Thyroid gland (tissue), 4 donors: ENCODE results near the gene PNMA5. TPM values are rescaled to one million over a fixed set of nuclear protein-coding genes. Genes with fewer than 3 reads are reported as not detected.
"Not testable (repeated sequence)": the region's sequence is repeated elsewhere in the genome, so short reads cannot be mapped to it uniquely, and the experiment has no call there.

Source experiments
- DNase-seq, 2 donors: peaks; one replicate each; pipeline ENCODE4 v3.0.0-alpha.2; 2019
- H3K27ac ChIP-seq, 3 donors: fragments of 200-600 bp; sonication (generic); 1 replicate in 2 of 3; 2 replicates in 1 of 3; pipeline ENCODE4 v1.5.1; 2016 to 2019; ENCODE audit warnings: mild to moderate bottlenecking in 1 of 3, moderate library complexity in 1 of 3
- H3K27me3 ChIP-seq: fragments of 200-600 bp; sonication (generic); one replicate; pipeline ENCODE4 v1.5.1; 2019
- H3K36me3 ChIP-seq, 2 donors: fragments of 200-600 bp; sonication (generic); one replicate each; pipeline ENCODE4 v1.5.1; 2016 to 2019
- H3K4me1 ChIP-seq, 2 donors: fragments of 200-600 bp; sonication (generic); one replicate each; pipeline ENCODE4 v1.5.1; 2017 to 2019
- H3K4me3 ChIP-seq, 3 donors: fragments of 200-600 bp; sonication (generic); replicated peaks in 1 of 3; 1 replicate in 2 of 3; 2 replicates in 1 of 3; pipeline ENCODE4 v1.5.1; 2016; ENCODE audit warnings: mild to moderate bottlenecking in 1 of 3
- H3K9me3 ChIP-seq: fragments of 200-600 bp; sonication (generic); one replicate; pipeline ENCODE4 v1.5.1; 2017
- POLR2A ChIP-seq, 2 donors: fragments of 450-650 bp; IDR thresholded peaks; one replicate each; pipeline ENCODE4 v1.6.1; 2017; ENCODE audit warnings: antibody characterized with exemption in 2 of 2, mild to moderate bottlenecking in 2 of 2, moderate library complexity in 1 of 2
- WGBS, 2 donors: methylation state at CpG; one replicate each; pipeline ENCODE4 v1.1.5; 2017; 5-methylcytosine and 5-hydroxymethylcytosine counted together
- intact Hi-C: fragments of 100-400 bp; cut with DNase I; formaldehyde crosslinking; loops from one replicate; pipeline ENCODE4 v1.15.1; 2023
- total RNA-seq, 4 donors: library from RNA; depleted of rRNA; stranded (reverse); fragments of >200 nt; gene quantifications; one replicate each; pipeline ENCODE4 v1.2.3, GENCODE V29; 2016
- TF ChIP-seq, protein P1 (sequence below), 6 experiments: fragments of 200-600 bp in 3 of 6; fragments of 450-650 bp in 3 of 6; sonication (generic) in 3 of 6; IDR thresholded peaks; one replicate each; pipeline ENCODE4 v1.5.1; 2016 to 2019; ENCODE audit warnings: antibody characterized with exemption in 6 of 6, mild to moderate bottlenecking in 2 of 6, inconsistent platforms in 1 of 6, moderate library complexity in 1 of 6

The PNMA5 gene
- total RNA-seq, 4 donors from 2014 or later = not detected

DNA sequence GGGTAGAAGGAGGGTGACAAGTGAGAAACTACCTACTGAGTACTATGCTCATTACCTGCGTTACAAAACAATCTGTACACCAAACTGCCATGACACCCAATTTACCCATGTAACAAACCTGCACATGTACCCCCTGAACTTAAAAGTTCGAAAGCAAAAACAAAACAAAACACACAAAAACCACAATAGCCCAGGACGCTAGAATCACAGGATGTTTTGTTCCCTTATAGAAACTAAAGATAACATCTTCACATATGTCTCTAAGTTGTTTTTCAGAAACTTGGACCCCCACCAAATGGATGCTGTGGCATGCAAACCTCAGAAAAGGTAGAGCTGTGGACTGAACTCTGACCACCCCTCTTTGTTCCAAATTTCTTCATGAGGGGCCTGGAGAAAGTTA is 25.2 kb upstream of the PNMA5 start:
- Histone ChIP-seq H3K27me3 (no peaks in the 10 kb centered on the region), H3K9me3 (no peaks in the 10 kb centered on the region), H3K36me3 (no peaks in the 10 kb centered on the region), H3K4me1 (no peaks in the 10 kb centered on the region), H3K27ac (no peak overlapping the region), H3K4me3 (no peak overlapping the region)
- intact Hi-C loops = no loop called here
- no peak for DNase-seq
- WGBS, 2 donors = 63 to 66% methylated on average over 3 of the region's 3 CpGs
- TF ChIP-seq, protein P1, sequence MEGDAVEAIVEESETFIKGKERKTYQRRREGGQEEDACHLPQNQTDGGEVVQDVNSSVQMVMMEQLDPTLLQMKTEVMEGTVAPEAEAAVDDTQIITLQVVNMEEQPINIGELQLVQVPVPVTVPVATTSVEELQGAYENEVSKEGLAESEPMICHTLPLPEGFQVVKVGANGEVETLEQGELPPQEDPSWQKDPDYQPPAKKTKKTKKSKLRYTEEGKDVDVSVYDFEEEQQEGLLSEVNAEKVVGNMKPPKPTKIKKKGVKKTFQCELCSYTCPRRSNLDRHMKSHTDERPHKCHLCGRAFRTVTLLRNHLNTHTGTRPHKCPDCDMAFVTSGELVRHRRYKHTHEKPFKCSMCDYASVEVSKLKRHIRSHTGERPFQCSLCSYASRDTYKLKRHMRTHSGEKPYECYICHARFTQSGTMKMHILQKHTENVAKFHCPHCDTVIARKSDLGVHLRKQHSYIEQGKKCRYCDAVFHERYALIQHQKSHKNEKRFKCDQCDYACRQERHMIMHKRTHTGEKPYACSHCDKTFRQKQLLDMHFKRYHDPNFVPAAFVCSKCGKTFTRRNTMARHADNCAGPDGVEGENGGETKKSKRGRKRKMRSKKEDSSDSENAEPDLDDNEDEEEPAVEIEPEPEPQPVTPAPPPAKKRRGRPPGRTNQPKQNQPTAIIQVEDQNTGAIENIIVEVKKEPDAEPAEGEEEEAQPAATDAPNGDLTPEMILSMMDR (IDR thresholded peaks at IDR 0.05) = no peak
- no peak for TF ChIP-seq POLR2A (IDR thresholded peaks at IDR 0.05)

DNA sequence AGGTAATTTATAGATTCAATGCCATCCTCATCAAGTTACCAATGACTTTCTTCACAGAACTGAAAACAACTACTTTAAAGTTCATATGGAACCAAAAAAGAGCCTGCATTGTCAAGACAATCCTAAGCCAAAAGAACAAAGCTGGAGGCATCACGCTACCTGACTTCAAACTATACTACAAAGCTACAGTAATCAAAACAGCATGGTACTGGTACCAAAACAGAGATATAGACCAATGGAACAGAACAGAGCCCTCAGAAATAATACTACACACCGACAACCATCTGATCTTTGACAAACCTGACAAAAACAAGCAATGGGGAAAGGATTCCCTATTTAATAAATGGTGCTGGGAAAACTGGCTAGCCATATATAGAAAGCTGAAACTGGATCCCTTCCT is 23.3 kb upstream of the PNMA5 start:
- 64 to 96% methylated on average over 2 of the region's 2 CpGs for WGBS, 2 donors
- H3K4me3 ChIP-seq, H3K27me3 ChIP-seq, H3K36me3 ChIP-seq, H3K4me1 ChIP-seq, H3K9me3 ChIP-seq, H3K27ac ChIP-seq, intact Hi-C loops, DNase-seq: not testable (repeated sequence)

GRCh38 chrX:153004780-153005179 is 10.9 kb upstream of the PNMA5 start:
- no peak for DNase-seq
- Histone ChIP-seq H3K9me3 (no peaks in the 10 kb centered on the region), H3K27ac (no peak overlapping the region), H3K4me1 (no peaks in the 10 kb centered on the region), H3K36me3 (no peaks in the 10 kb centered on the region), H3K27me3 (no peaks in the 10 kb centered on the region), H3K4me3 (no peak overlapping the region)
- no peak for TF ChIP-seq POLR2A (IDR thresholded peaks at IDR 0.05)
- TF ChIP-seq, protein P1 (IDR thresholded peaks at IDR 0.05) = no peak
- intact Hi-C loops = no loop called here
- 88% methylated on average over 1 of the region's 1 CpG; no CpG with 5 or more reads in 1 of the 2 donors for whole genome bisulfite sequencing, 2 donors

- intact Hi-C loops = no loop called here
- DNase-seq = no peak
- 96 to 98% methylated on average over 2 to 3 of the region's 4 CpGs for WGBS, 2 donors
- TF ChIP-seq, protein P1 (IDR thresholded peaks at IDR 0.05) = no peak
- no peak for TF ChIP-seq POLR2A (IDR thresholded peaks at IDR 0.05)
- H3K36me3 ChIP-seq = no peaks in the 10 kb centered on the region
- H3K9me3 ChIP-seq = no peaks in the 10 kb centered on the region
- no peak overlapping the region for H3K4me3 ChIP-seq
- no peak overlapping the region for H3K27ac ChIP-seq
- no peaks in the 10 kb centered on the region for H3K4me1 ChIP-seq
- no peaks in the 10 kb centered on the region for H3K27me3 ChIP-seq
These were observed 10.1 kb upstream of the PNMA5 start for GRCh38 chrX:153003981-153004380.

DNA sequence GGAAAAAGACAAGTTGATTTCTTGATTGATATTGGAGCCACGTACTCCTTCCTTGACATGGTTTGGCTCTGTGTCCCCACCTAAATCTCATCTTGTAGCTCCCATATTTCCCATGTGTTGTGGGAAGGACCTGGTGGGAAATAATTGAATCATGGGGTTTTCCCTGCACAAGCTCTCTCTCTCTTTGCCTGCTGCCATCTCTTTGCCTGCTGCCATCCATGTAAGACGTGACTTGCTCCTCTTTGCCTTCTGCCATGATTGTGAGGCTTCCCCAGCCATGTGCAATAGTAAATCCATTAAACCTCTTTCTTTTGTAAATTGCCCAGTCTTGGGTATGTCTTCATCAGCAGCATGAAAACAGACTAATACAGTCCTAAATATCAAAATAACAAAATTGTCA is 8.3 kb upstream of the PNMA5 start:
- H3K4me3 ChIP-seq, DNase-seq, intact Hi-C loops, H3K27me3 ChIP-seq, H3K36me3 ChIP-seq, H3K9me3 ChIP-seq, H3K27ac ChIP-seq, H3K4me1 ChIP-seq: not testable (repeated sequence)
- 89 to 90% methylated on average over 2 of the region's 2 CpGs for WGBS, 2 donors

GRCh38 chrX:152997337-152997736 is 3.4 kb upstream of the PNMA5 start:
- Histone ChIP-seq H3K27ac (no peak overlapping the region), H3K36me3 (no peaks in the 10 kb centered on the region), H3K9me3 (no peaks in the 10 kb centered on the region), H3K27me3 (no peaks in the 10 kb centered on the region), H3K4me3 (no peak overlapping the region), H3K4me1 (no peaks in the 10 kb centered on the region)
- WGBS, 2 donors = 75 to 82% methylated on average over 9 of the region's 9 CpGs
- DNase-seq = no peak
- no peak for TF ChIP-seq POLR2A (IDR thresholded peaks at IDR 0.05)
- TF ChIP-seq, protein P1 (IDR thresholded peaks at IDR 0.05) = no peak
- intact Hi-C loops = no loop called here
